HCT116 (cell line): ENCODE data around the gene RNF214.
"Not testable (repeated sequence)": the region's sequence is repeated elsewhere in the genome, so short reads cannot be mapped to it uniquely, and the experiment has no call there.

Experiments used
- EZH2 ChIP-seq: fragments of 200-600 bp; sonication (generic); IDR thresholded peaks from 2 replicates; pipeline ENCODE4 v1.6.1; 2017; ENCODE audit warnings: antibody characterized with exemption, mixed run types
- EZH2phosphoT487 ChIP-seq: fragments of 200-600 bp; IDR thresholded peaks from 2 replicates; pipeline ENCODE4 v1.6.1; 2018; ENCODE audit warnings: antibody characterized with exemption, borderline replicate concordance
- JUND ChIP-seq: IDR thresholded peaks from 2 replicates; pipeline ENCODE4 v1.6.1; 2012
- POLR2A ChIP-seq: IDR thresholded peaks from 2 replicates; pipeline ENCODE4 v1.7.0; 2011; ENCODE audit warnings: borderline replicate concordance; ENCODE audit not compliant: insufficient read depth, insufficient read length; ENCODE audit errors: extremely low read depth
- POLR2AphosphoS5 ChIP-seq: IDR thresholded peaks from 2 replicates; pipeline ENCODE4 v1.6.1; 2011; ENCODE audit warnings: mild to moderate bottlenecking, low read depth, low read length, moderate library complexity
- RAD21 ChIP-seq: IDR thresholded peaks from 2 replicates; pipeline ENCODE4 v1.6.1; 2012; ENCODE audit warnings: low read depth, mild to moderate bottlenecking
- TF ChIP-seq, protein P1 (sequence below), 3 experiments: fragments of 200-600 bp in 1 of 3; sonication (generic) in 1 of 3; IDR thresholded peaks in 2 of 3; conservative IDR thresholded peaks in 1 of 3; 2 replicates each; pipeline ENCODE4 v1.5.1; 2012 to 2017; ENCODE audit warnings: low read depth in 2 of 3, low read length in 2 of 3, antibody characterized with exemption in 1 of 3, borderline replicate concordance in 1 of 3, control low read depth in 1 of 3, mild to moderate bottlenecking in 1 of 3, mixed read lengths in 1 of 3, mixed run types in 1 of 3, moderate library complexity in 1 of 3; ENCODE audit not compliant: insufficient read depth in 1 of 3

DNA sequence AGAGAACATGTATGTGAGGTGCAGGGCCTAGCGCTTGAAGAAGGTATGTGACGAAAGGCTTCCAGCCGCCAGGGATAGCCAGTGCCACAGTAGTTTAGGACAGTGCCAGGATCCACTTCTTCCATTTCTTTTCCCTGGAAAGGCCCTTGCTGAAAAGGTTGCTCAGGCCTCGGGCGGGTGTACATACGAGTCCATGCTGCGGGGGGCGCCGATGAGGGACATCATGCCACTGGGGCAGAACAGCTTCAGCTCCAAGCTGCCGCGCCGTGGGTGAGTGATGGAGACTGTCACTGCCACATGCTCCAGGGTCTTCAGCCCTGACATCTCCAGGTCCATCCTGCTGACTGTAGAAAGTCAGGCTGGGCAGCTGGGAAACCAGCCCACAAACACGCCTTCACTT is 23.8 kb upstream of the RNF214 start:
- TF ChIP-seq, protein P1, sequence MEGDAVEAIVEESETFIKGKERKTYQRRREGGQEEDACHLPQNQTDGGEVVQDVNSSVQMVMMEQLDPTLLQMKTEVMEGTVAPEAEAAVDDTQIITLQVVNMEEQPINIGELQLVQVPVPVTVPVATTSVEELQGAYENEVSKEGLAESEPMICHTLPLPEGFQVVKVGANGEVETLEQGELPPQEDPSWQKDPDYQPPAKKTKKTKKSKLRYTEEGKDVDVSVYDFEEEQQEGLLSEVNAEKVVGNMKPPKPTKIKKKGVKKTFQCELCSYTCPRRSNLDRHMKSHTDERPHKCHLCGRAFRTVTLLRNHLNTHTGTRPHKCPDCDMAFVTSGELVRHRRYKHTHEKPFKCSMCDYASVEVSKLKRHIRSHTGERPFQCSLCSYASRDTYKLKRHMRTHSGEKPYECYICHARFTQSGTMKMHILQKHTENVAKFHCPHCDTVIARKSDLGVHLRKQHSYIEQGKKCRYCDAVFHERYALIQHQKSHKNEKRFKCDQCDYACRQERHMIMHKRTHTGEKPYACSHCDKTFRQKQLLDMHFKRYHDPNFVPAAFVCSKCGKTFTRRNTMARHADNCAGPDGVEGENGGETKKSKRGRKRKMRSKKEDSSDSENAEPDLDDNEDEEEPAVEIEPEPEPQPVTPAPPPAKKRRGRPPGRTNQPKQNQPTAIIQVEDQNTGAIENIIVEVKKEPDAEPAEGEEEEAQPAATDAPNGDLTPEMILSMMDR (IDR thresholded peaks at IDR 0.05 in 2 of 3, conservative IDR thresholded peaks at IDR 0.05 in 1 of 3; ENCODE audit: borderline replicate concordance in 1 of 3, insufficient read depth in 1 of 3, low read depth in 2 of 3, low read length in 2 of 3): 0 out of 6 replicates have a peak, but pooled peaks of 1 of the 3 experiments have one; percentile 8
- not testable (repeated sequence) for TF ChIP-seq EZH2phosphoT487, JUND, POLR2AphosphoS5, EZH2, POLR2A, RAD21
